ENCODE results near the gene LYG1.

LYG1 gene

DNA sequence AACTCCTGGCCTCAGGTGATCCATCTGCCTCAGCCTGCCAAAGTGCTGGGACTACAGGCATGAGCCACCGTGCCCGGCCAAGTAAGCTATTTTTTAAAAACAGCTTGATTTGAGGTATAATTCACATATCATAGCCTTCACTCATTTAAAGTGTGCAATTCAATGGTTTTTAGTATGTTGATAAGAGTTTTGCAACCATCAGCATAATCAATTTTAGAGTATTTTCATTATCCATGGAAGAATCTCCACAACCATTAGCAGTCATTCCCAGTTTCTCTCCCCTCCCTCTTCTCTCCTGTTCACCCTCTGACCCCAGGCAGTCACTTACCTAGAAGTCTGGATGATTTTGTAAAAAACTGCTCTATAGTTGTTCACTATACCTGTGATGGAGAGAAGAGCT, 40.8 kb downstream of the LYG1 start:
- H3K4me2 ChIP-seq (ENCODE audit: low read depth, low read length, poor library complexity, severe bottlenecking): no peak overlapping the region
- no peaks in the 10 kb centered on the region for H3K9me3 ChIP-seq (ENCODE audit: insufficient read depth, low read depth, low read length)
- TF ChIP-seq EZH2phosphoT487 (IDR thresholded peaks at IDR 0.05; ENCODE audit: borderline replicate concordance) (no peak), CTCF (conservative IDR thresholded peaks at IDR 0.05; ENCODE audit: low read length) (no peak)
- no peak overlapping the region for H3K4me3 ChIP-seq (ENCODE audit: low read length, poor library complexity, severe bottlenecking)
- H3K4me1 ChIP-seq (ENCODE audit: insufficient read depth, low read length, poor library complexity, severe bottlenecking): no peaks in the 10 kb centered on the region
- no peaks in the 10 kb centered on the region for H3K79me2 ChIP-seq (ENCODE audit: insufficient read depth, low read length)
- H3K9ac ChIP-seq (ENCODE audit: low read depth, low read length, poor library complexity, severe bottlenecking): no peak overlapping the region
- no peaks in the 10 kb centered on the region for H3K27me3 ChIP-seq (ENCODE audit: insufficient read depth, low read length, poor library complexity, severe bottlenecking)
- no peaks in the 10 kb centered on the region for H3F3A ChIP-seq (ENCODE audit: low read depth)
- H2AFZ ChIP-seq (ENCODE audit: low read length): no peak overlapping the region
- no peaks in the 10 kb centered on the region for H3K9me2 ChIP-seq (replicated peaks; ENCODE audit: low read depth, low read length)
- no peaks in the 10 kb centered on the region for H3K36me3 ChIP-seq (ENCODE audit: insufficient read depth, low read length)
- no peaks in the 10 kb centered on the region for H4K20me1 ChIP-seq (ENCODE audit: insufficient read depth, low read length, poor library complexity, severe bottlenecking)

DNA sequence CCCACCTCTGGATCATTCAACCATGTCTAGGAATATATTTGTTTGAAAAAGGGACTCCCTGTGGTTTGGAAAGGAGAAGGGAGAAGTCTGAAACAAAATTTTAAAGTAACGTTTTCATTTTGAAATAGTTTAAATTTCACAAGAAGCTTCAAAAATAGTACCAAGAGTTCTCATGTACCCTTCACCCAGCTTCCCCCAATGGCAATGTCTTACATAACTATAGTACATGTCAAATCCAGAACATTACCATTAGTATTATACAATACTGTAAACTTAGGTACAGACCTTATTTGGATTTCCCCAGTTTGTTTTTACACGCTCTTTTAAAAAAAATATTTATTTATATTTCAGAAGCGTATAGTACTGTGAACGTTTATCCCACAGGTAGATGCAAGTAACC, 41.5 kb downstream of the LYG1 start:
- H3K79me2 ChIP-seq (ENCODE audit: insufficient read depth, low read length): no peaks in the 10 kb centered on the region
- no peaks in the 10 kb centered on the region for H3K36me3 ChIP-seq (ENCODE audit: insufficient read depth, low read length)
- no peaks in the 10 kb centered on the region for H3K4me1 ChIP-seq (ENCODE audit: insufficient read depth, low read length, poor library complexity, severe bottlenecking)
- TF ChIP-seq CTCF (conservative IDR thresholded peaks at IDR 0.05; ENCODE audit: low read length): no peak
- TF ChIP-seq EZH2phosphoT487 (IDR thresholded peaks at IDR 0.05; ENCODE audit: borderline replicate concordance): no peak
- H3K9ac ChIP-seq (ENCODE audit: low read depth, low read length, poor library complexity, severe bottlenecking): no peak overlapping the region
- no peak overlapping the region for H3K4me2 ChIP-seq (ENCODE audit: low read depth, low read length, poor library complexity, severe bottlenecking)
- H2AFZ ChIP-seq (ENCODE audit: low read length): no peak overlapping the region
- no peaks in the 10 kb centered on the region for H3K27me3 ChIP-seq (ENCODE audit: insufficient read depth, low read length, poor library complexity, severe bottlenecking)
- no peaks in the 10 kb centered on the region for H3K9me2 ChIP-seq (replicated peaks; ENCODE audit: low read depth, low read length)
- no peaks in the 10 kb centered on the region for H3F3A ChIP-seq (ENCODE audit: low read depth)
- no peak overlapping the region for H3K4me3 ChIP-seq (ENCODE audit: low read length, poor library complexity, severe bottlenecking)
- no peaks in the 10 kb centered on the region for H3K9me3 ChIP-seq (ENCODE audit: insufficient read depth, low read depth, low read length)
- no peaks in the 10 kb centered on the region for H4K20me1 ChIP-seq (ENCODE audit: insufficient read depth, low read length, poor library complexity, severe bottlenecking)

DNA sequence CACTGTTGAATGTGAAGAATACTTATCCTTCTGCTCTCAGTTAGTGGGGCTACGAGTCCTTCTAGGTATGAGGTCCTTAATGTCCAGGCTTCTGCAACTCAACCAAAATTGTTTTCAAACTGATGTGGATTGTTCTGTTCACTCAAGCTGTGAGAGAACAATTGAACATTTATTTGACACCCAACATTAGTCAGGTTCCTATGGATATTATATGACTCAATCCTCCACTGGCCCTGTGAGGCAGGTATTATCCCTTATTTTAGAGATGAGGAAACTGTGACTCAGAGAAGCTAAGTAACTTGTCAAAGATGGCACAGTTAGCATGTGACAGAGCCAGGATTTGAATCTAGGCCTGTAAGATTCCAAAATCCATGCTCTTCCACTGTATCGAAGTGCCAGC, 44.3 kb downstream of the LYG1 start:
- H3F3A ChIP-seq (ENCODE audit: low read depth): no peaks in the 10 kb centered on the region
- H2AFZ ChIP-seq (ENCODE audit: low read length): no peak overlapping the region
- H3K79me2 ChIP-seq (ENCODE audit: insufficient read depth, low read length): no peaks in the 10 kb centered on the region
- no peak overlapping the region for H3K4me3 ChIP-seq (ENCODE audit: low read length, poor library complexity, severe bottlenecking)
- H3K4me2 ChIP-seq (ENCODE audit: low read depth, low read length, poor library complexity, severe bottlenecking): no peak overlapping the region
- H3K27me3 ChIP-seq (ENCODE audit: insufficient read depth, low read length, poor library complexity, severe bottlenecking): no peaks in the 10 kb centered on the region
- no peaks in the 10 kb centered on the region for H3K4me1 ChIP-seq (ENCODE audit: insufficient read depth, low read length, poor library complexity, severe bottlenecking)
- H3K9me3 ChIP-seq (ENCODE audit: insufficient read depth, low read depth, low read length): no peaks in the 10 kb centered on the region
- no peak overlapping the region for H3K9ac ChIP-seq (ENCODE audit: low read depth, low read length, poor library complexity, severe bottlenecking)
- H3K36me3 ChIP-seq (ENCODE audit: insufficient read depth, low read length): no peaks in the 10 kb centered on the region
- no peaks in the 10 kb centered on the region for H4K20me1 ChIP-seq (ENCODE audit: insufficient read depth, low read length, poor library complexity, severe bottlenecking)
- H3K9me2 ChIP-seq (replicated peaks; ENCODE audit: low read depth, low read length): no peaks in the 10 kb centered on the region
- TF ChIP-seq EZH2phosphoT487 (IDR thresholded peaks at IDR 0.05; ENCODE audit: borderline replicate concordance) (no peak), CTCF (conservative IDR thresholded peaks at IDR 0.05; ENCODE audit: low read length) (no peak)
